Measurements from ENCODE around the gene UST.
"Not testable (repeated sequence)": the region's sequence is repeated elsewhere in the genome, so short reads cannot be mapped to it uniquely, and the experiment has no call there.

The UST gene

GRCh38 chr6:148956163-148956562 is 209.3 kb downstream of the UST start:
- DNase-seq: not testable (repeated sequence)

- DNase-seq: no peak
Observed at GRCh38 chr6:148957752-148958151, 210.9 kb downstream of the UST start.

- no peak for DNase-seq
Observed at GRCh38 chr6:148959008-148959407, 212.2 kb downstream of the UST start.

- DNase-seq: no peak
Observed at GRCh38 chr6:148959501-148959900, 212.7 kb downstream of the UST start.

- DNase-seq: no peak
Observed at GRCh38 chr6:148962854-148963515, 216.2 kb downstream of the UST start.

GRCh38 chr6:148963738-148964137 is 216.9 kb downstream of the UST start:
- DNase-seq: no peak

- DNase-seq: no peak
Observed at GRCh38 chr6:148964467-148964866, 217.6 kb downstream of the UST start.

- DNase-seq: no peak
Observed at GRCh38 chr6:148965287-148965686, 218.5 kb downstream of the UST start.

- DNase-seq: no peak
Observed at GRCh38 chr6:148967011-148967520, 220.2 kb downstream of the UST start.

GRCh38 chr6:148967541-148967956 is 220.7 kb downstream of the UST start:
- DNase-seq: no peak

- no peak for DNase-seq
Observed at GRCh38 chr6:148968771-148969602, 222.2 kb downstream of the UST start.

GRCh38 chr6:148969603-148970061 is 222.8 kb downstream of the UST start:
- DNase-seq: no peak

- DNase-seq: no peak
Observed at GRCh38 chr6:148971031-148971927, 224.4 kb downstream of the UST start.

GRCh38 chr6:148972481-148972880 is 225.7 kb downstream of the UST start:
- no peak for DNase-seq

GRCh38 chr6:148973538-148974208 is 226.8 kb downstream of the UST start:
- DNase-seq: peak; percentile 50

- DNase-seq: no peak
Observed at GRCh38 chr6:148974351-148974750, 227.5 kb downstream of the UST start.

- not testable (repeated sequence) for DNase-seq
Observed at GRCh38 chr6:148978298-148978697, 231.5 kb downstream of the UST start.

GRCh38 chr6:148979014-148979901 is 232.4 kb downstream of the UST start:
- DNase-seq: no peak

- DNase-seq: no peak
Observed at GRCh38 chr6:148980234-148980633, 233.4 kb downstream of the UST start.

- DNase-seq: no peak
Observed at GRCh38 chr6:148981515-148981914, 234.7 kb downstream of the UST start.

GRCh38 chr6:148983101-148983761 is 236.4 kb downstream of the UST start:
- DNase-seq: no peak
